ENCODE results near the gene ARSB. TPM values are rescaled to one million over a fixed set of nuclear protein-coding genes. Genes with fewer than 3 reads are reported as not detected.

The ARSB gene
- total RNA-seq, 1 experiment from 2014 or later, result 11.4 TPM

GRCh38 chr5:78734950-78735349, 250.2 kb downstream of the ARSB start:
- Histone ChIP-seq H4K91ac (ENCODE audit: insufficient read length, low read depth, low read length) (no peak overlapping the region), H3K18ac (ENCODE audit: insufficient read length, low read depth, low read length) (no peak overlapping the region), H3K14ac (ENCODE audit: insufficient read depth, low read length) (no peak overlapping the region), H3K9ac (ENCODE audit: extremely low read depth, insufficient read length, low read length) (no peak overlapping the region), H3K79me2 (ENCODE audit: insufficient read depth, low read length) (no peaks in the 10 kb centered on the region), H2BK20ac (ENCODE audit: low read depth, low read length, poor library complexity, severe bottlenecking) (no peak overlapping the region), H3K23me2 (ENCODE audit: insufficient read length, low read depth, low read length, poor library complexity, severe bottlenecking) (no peaks in the 10 kb centered on the region), H3K23ac (ENCODE audit: insufficient read length, low read depth, low read length) (no peak overlapping the region), H3K27me3 (ENCODE audit: insufficient read depth, low read length) (no peaks in the 10 kb centered on the region), H4K5ac (ENCODE audit: insufficient read length, low read depth, low read length) (no peak overlapping the region), H2BK15ac (ENCODE audit: low read depth, low read length) (no peak overlapping the region), H3K4ac (ENCODE audit: low read depth, low read length) (no peak overlapping the region), H2BK12ac (ENCODE audit: insufficient read length, low read depth, low read length) (no peak overlapping the region), H3K4me2 (ENCODE audit: insufficient read depth, insufficient read length, low read length) (no peak overlapping the region), H2AFZ (ENCODE audit: low read length) (no peak overlapping the region), H4K20me1 (ENCODE audit: control insufficient read depth, insufficient read depth, insufficient read length) (no peaks in the 10 kb centered on the region), H2BK120ac (ENCODE audit: low read depth, low read length, poor library complexity, severe bottlenecking) (no peak overlapping the region), H3K4me1 (ENCODE audit: insufficient read depth, low read length) (peaks cover 5% of the 10 kb centered on the region; the same call in 1 of the 2 replicates), H4K8ac (replicated peaks; ENCODE audit: insufficient read length, low read depth, low read length) (no peak overlapping the region), H3T11ph (ENCODE audit: low read length) (no peak overlapping the region), H2BK5ac (ENCODE audit: insufficient read length, low read length) (no peak overlapping the region), H3K79me1 (ENCODE audit: insufficient read depth, low read depth, low read length, poor library complexity, severe bottlenecking) (no peaks in the 10 kb centered on the region), H2AK5ac (ENCODE audit: insufficient read length, low read length) (no peak overlapping the region), H3K56ac (ENCODE audit: insufficient read length, low read depth, low read length) (no peak overlapping the region), H3K27ac (ENCODE audit: insufficient read length, low read depth, low read length) (no peak overlapping the region), H3K9me3 (ENCODE audit: control insufficient read depth, low read depth, low read length) (no peaks in the 10 kb centered on the region)
- Mint-ChIP-seq H3K36me3 (ENCODE audit: insufficient read depth in 1 of 3, low read depth in 3 of 3) (peaks cover 0 to 10% (median 2%) of the 10 kb centered on the region in 3 experiments; a peak in 3 of 7 replicates), H3K27ac (no peak overlapping the region), H3K27me3 (ENCODE audit: low read depth) (no peaks in the 10 kb centered on the region), H3K4me3 (no peak overlapping the region), H3K4me1 (peaks cover 10 to 14% of the 10 kb centered on the region in 2 experiments), H3K9me3 (peaks cover 10 to 14% of the 10 kb centered on the region in 2 experiments)
- no CpG with 5 or more reads among the region's 2 CpGs for WGBS (ENCODE audit: extremely low coverage, insufficient read length, low lambda C conversion rate)
- TF ChIP-seq, protein P1, sequence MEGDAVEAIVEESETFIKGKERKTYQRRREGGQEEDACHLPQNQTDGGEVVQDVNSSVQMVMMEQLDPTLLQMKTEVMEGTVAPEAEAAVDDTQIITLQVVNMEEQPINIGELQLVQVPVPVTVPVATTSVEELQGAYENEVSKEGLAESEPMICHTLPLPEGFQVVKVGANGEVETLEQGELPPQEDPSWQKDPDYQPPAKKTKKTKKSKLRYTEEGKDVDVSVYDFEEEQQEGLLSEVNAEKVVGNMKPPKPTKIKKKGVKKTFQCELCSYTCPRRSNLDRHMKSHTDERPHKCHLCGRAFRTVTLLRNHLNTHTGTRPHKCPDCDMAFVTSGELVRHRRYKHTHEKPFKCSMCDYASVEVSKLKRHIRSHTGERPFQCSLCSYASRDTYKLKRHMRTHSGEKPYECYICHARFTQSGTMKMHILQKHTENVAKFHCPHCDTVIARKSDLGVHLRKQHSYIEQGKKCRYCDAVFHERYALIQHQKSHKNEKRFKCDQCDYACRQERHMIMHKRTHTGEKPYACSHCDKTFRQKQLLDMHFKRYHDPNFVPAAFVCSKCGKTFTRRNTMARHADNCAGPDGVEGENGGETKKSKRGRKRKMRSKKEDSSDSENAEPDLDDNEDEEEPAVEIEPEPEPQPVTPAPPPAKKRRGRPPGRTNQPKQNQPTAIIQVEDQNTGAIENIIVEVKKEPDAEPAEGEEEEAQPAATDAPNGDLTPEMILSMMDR (conservative IDR thresholded peaks at IDR 0.05), result no peak
- no peak for DNase-seq

All from H9 (cell line).